HEK293 (cell line): ENCODE results near the gene DAPP1.
A peak's percentile ranks its signal among the peaks of the same experiment; 100 is the strongest.

Source experiments
- KLF16 ChIP-seq: fragments of 450-650 bp; formaldehyde crosslinking; IDR thresholded peaks from 2 replicates; pipeline ENCODE4 v1.5.1; 2017; ENCODE audit warnings: missing biosample characterization, missing genetic modification characterization
- KLF17 ChIP-seq: fragments of 450-650 bp; formaldehyde crosslinking; IDR thresholded peaks from 2 replicates; pipeline ENCODE4 v1.5.1; 2016; ENCODE audit warnings: missing biosample characterization, missing genetic modification characterization
- KLF7 ChIP-seq: fragments of 450-650 bp; formaldehyde crosslinking; IDR thresholded peaks from 2 replicates; pipeline ENCODE4 v1.5.1; 2016; ENCODE audit warnings: missing biosample characterization, missing genetic modification characterization, borderline replicate concordance
- PRDM10 ChIP-seq: fragments of 450-650 bp; formaldehyde crosslinking; IDR thresholded peaks from 2 replicates; pipeline ENCODE4 v1.5.1; 2016; ENCODE audit warnings: missing biosample characterization, missing genetic modification characterization
- PRDM4 ChIP-seq: fragments of 450-650 bp; formaldehyde crosslinking; IDR thresholded peaks from 2 replicates; pipeline ENCODE4 v1.5.1; 2017; ENCODE audit warnings: missing biosample characterization, missing genetic modification characterization
- ZBTB11 ChIP-seq: fragments of 450-650 bp; formaldehyde crosslinking; conservative IDR thresholded peaks from 2 replicates; pipeline ENCODE4 v1.5.1; 2016; ENCODE audit warnings: low read depth, missing biosample characterization, missing genetic modification characterization
- ZBTB17 ChIP-seq: fragments of 450-650 bp; formaldehyde crosslinking; IDR thresholded peaks from 2 replicates; pipeline ENCODE4 v1.5.1; 2016; ENCODE audit warnings: missing biosample characterization, missing genetic modification characterization
- ZBTB44 ChIP-seq: fragments of 450-650 bp; IDR thresholded peaks from 2 replicates; pipeline ENCODE4 v1.5.1; 2018; ENCODE audit warnings: missing biosample characterization, mild to moderate bottlenecking, missing genetic modification characterization
- ZNF114 ChIP-seq: fragments of 450-650 bp; formaldehyde crosslinking; IDR thresholded peaks from 2 replicates; pipeline ENCODE4 v1.5.0; 2017; ENCODE audit warnings: missing biosample characterization, missing genetic modification characterization
- ZNF311 ChIP-seq: fragments of 450-650 bp; formaldehyde crosslinking; IDR thresholded peaks from 2 replicates; pipeline ENCODE4 v1.5.1; 2017; ENCODE audit warnings: missing biosample characterization, missing genetic modification characterization, borderline replicate concordance
- ZNF324 ChIP-seq: fragments of 450-650 bp; formaldehyde crosslinking; IDR thresholded peaks from 2 replicates; pipeline ENCODE4 v1.5.1; 2016; ENCODE audit warnings: missing biosample characterization, missing genetic modification characterization
- ZNF37A ChIP-seq: fragments of 450-650 bp; IDR thresholded peaks from 2 replicates; pipeline ENCODE4 v1.5.1; 2018; ENCODE audit warnings: missing biosample characterization, missing genetic modification characterization
- ZNF473 ChIP-seq: fragments of 450-650 bp; formaldehyde crosslinking; IDR thresholded peaks from 2 replicates; pipeline ENCODE4 v1.5.1; 2017; ENCODE audit warnings: missing biosample characterization, missing genetic modification characterization
- ZNF510 ChIP-seq: fragments of 450-650 bp; formaldehyde crosslinking; IDR thresholded peaks from 2 replicates; pipeline ENCODE4 v1.5.1; 2018; ENCODE audit warnings: mild to moderate bottlenecking, missing genetic modification characterization, missing biosample characterization; ENCODE audit not compliant: insufficient replicate concordance
- ZNF518A ChIP-seq: fragments of 450-650 bp; formaldehyde crosslinking; conservative IDR thresholded peaks from 2 replicates; pipeline ENCODE4 v1.5.1; 2016; ENCODE audit warnings: low read depth, missing biosample characterization, missing genetic modification characterization
- ZNF558 ChIP-seq: fragments of 450-650 bp; formaldehyde crosslinking; IDR thresholded peaks from 2 replicates; pipeline ENCODE4 v1.5.1; 2016; ENCODE audit warnings: missing biosample characterization, missing genetic modification characterization
- ZNF585B ChIP-seq: fragments of 450-650 bp; formaldehyde crosslinking; IDR thresholded peaks from 2 replicates; pipeline ENCODE4 v1.5.1; 2016; ENCODE audit warnings: missing biosample characterization, missing genetic modification characterization
- ZNF658 ChIP-seq: fragments of 450-650 bp; formaldehyde crosslinking; IDR thresholded peaks from 2 replicates; pipeline ENCODE4; 2016; ENCODE audit warnings: missing biosample characterization, missing genetic modification characterization
- ZNF670 ChIP-seq: fragments of 450-650 bp; formaldehyde crosslinking; IDR thresholded peaks from 2 replicates; pipeline ENCODE4 v1.5.1; 2016; ENCODE audit warnings: missing biosample characterization, missing genetic modification characterization, low read depth
- ZNF707 ChIP-seq: fragments of 450-650 bp; formaldehyde crosslinking; IDR thresholded peaks from 2 replicates; pipeline ENCODE4 v1.5.1; 2016; ENCODE audit warnings: missing biosample characterization, missing genetic modification characterization
- ZNF768 ChIP-seq: fragments of 450-650 bp; formaldehyde crosslinking; IDR thresholded peaks from 2 replicates; pipeline ENCODE4 v1.5.1; 2018; ENCODE audit warnings: missing biosample characterization, mild to moderate bottlenecking, missing genetic modification characterization

DAPP1 gene

GRCh38 chr4:99894161-99894997 is 77.8 kb downstream of the DAPP1 start, which contains the start of gene LAMTOR3 (continued):
- TF ChIP-seq KLF7 (tag by site-specific recombination) (no peak), ZNF518A (tag by site-specific recombination) (peak; percentile 99), ZNF707 (tag by site-specific recombination) (no peak), ZNF768 (tag by site-specific recombination) (no peak), ZNF473 (tag by site-specific recombination) (no peak), ZBTB17 (tag by site-specific recombination) (no peak), ZNF114 (tag by site-specific recombination) (no peak), ZNF37A (tag by site-specific recombination) (no peak), PRDM4 (tag by site-specific recombination) (no peak), ZNF311 (tag by site-specific recombination) (no peak), KLF17 (no peak), ZNF585B (tag by site-specific recombination) (no peak), ZNF658 (tag by site-specific recombination) (no peak), ZBTB44 (no peak), ZNF670 (tag by site-specific recombination) (no peak), PRDM10 (peak; percentile 89), ZNF324 (tag by site-specific recombination) (no peak), KLF16 (peak; percentile 30; the same call in 1 of the 2 replicates), ZNF510 (tag by site-specific recombination) (no peak), ZBTB11 (tag by site-specific recombination) (peak; percentile 82), ZNF558 (tag by site-specific recombination) (no peak)
